Fibroblast of skin of left biceps (primary cell): ENCODE data around the gene NEK11.

Source experiments
- DNase-seq, 2 experiments: peaks; one replicate each; pipeline ENCODE4 v3.0.0-alpha.2; 2013; ENCODE audit warnings: low read depth in 2 of 2

The NEK11 gene

DNA sequence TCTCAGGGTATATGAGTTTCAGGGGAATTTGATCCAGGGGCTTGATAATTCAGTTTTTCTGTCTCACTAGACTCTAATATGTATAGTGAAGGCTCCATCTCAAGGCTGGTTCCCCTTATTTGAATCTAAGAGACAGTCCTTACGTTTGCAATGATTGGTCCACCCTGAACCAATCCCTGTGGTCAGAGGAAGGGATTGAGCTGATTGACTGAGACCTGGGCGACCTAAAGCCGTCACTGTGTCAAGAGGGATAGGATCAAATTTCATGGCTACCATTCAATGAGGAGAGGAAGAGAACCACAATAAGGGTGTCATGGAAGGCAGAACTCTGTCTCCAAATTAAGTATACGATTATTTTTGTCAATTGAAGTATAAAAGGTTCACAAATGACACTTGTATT, 371.2 kb downstream of the NEK11 start:
- no peak for DNase-seq
